AG09319 (cell line): ENCODE results near the gene ADIPOR2.

ENCODE experiments used
- DNase-seq: peaks from one replicate; pipeline ENCODE4 v3.0.0-alpha.2; 2010; ENCODE audit warnings: low read depth; ENCODE audit errors: extremely low read depth
- CTCF ChIP-seq: IDR thresholded peaks from 2 replicates; pipeline ENCODE4 v1.5.1; 2011; ENCODE audit warnings: low read depth, mild to moderate bottlenecking, inconsistent platforms, low read length, moderate library complexity

ADIPOR2 gene

GRCh38 chr12:1750300-1750699, 59.4 kb downstream of the ADIPOR2 start:
- DNase-seq, result no peak
- no peak for TF ChIP-seq CTCF

- no peak for TF ChIP-seq CTCF
- no peak for DNase-seq
Observed at GRCh38 chr12:1758376-1758775, 67.5 kb downstream of the ADIPOR2 start.

GRCh38 chr12:1758887-1759286, 68.0 kb downstream of the ADIPOR2 start:
- no peak for DNase-seq
- TF ChIP-seq CTCF, result no peak

GRCh38 chr12:1760566-1761382, 69.9 kb downstream of the ADIPOR2 start:
- DNase-seq, result no peak
- TF ChIP-seq CTCF, result no peak

GRCh38 chr12:1761857-1762256, 71.0 kb downstream of the ADIPOR2 start:
- no peak for TF ChIP-seq CTCF
- DNase-seq, result no peak

- no peak for TF ChIP-seq CTCF
- DNase-seq, result no peak
Observed at GRCh38 chr12:1763153-1763552, 72.3 kb downstream of the ADIPOR2 start.

- DNase-seq, result no peak
- no peak for TF ChIP-seq CTCF
Observed at GRCh38 chr12:1766110-1766509, 75.2 kb downstream of the ADIPOR2 start.
